SK-N-SH treated with all-trans-retinoic acid at 6 μM for 48 hours (cell line): Measurements from ENCODE around the gene SLC24A4.

ENCODE experiments used
- ATAC-seq: fragments of 200-7000 bp; cut with Tn5 transposase; 3 replicates; pipeline ENCODE4 v1.9.1; 2020; ENCODE audit warnings: mild to moderate bottlenecking, moderate library complexity
- ARNTL ChIP-seq: fragments of 450-650 bp; formaldehyde crosslinking; IDR thresholded peaks from 2 replicates; pipeline ENCODE4 v1.5.0; 2020; ENCODE audit warnings: low read depth, mild to moderate bottlenecking, moderate library complexity, borderline replicate concordance
- BACH2 ChIP-seq: fragments of 250-450 bp; sonication (Bioruptor Pico); IDR thresholded peaks from 2 replicates; pipeline ENCODE4 v1.9.0; 2021; ENCODE audit warnings: mild to moderate bottlenecking, borderline replicate concordance
- CREB5 ChIP-seq: fragments of 250-450 bp; sonication (Bioruptor Pico); IDR thresholded peaks from 2 replicates; pipeline ENCODE4 v1.5.1; 2020; ENCODE audit warnings: low read depth, mild to moderate bottlenecking, moderate library complexity
- CSDC2 ChIP-seq: fragments of 250-450 bp; sonication (Bioruptor Pico); IDR thresholded peaks from 2 replicates; pipeline ENCODE4 v1.5.0; 2020; ENCODE audit warnings: mild to moderate bottlenecking, moderate library complexity
- ESRRG ChIP-seq: fragments of 250-450 bp; sonication (Bioruptor Pico); IDR thresholded peaks from 2 replicates; pipeline ENCODE4 v1.6.1; 2021; ENCODE audit warnings: mild to moderate bottlenecking
- GLIS3 ChIP-seq: fragments of 250-450 bp; sonication (Bioruptor Pico); IDR thresholded peaks from 2 replicates; pipeline ENCODE4 v1.5.0; 2020; ENCODE audit warnings: mild to moderate bottlenecking, moderate library complexity
- ISL1 ChIP-seq: fragments of 250-450 bp; sonication (Bioruptor Pico); IDR thresholded peaks from 2 replicates; pipeline ENCODE4 v2.1.2; 2022; ENCODE audit warnings: mild to moderate bottlenecking, moderate library complexity
- OSR1 ChIP-seq: fragments of 250-450 bp; sonication (Bioruptor Pico); IDR thresholded peaks from 2 replicates; pipeline ENCODE4 v1.8.0; 2022; ENCODE audit warnings: moderate library complexity, mild to moderate bottlenecking, inconsistent platforms
- PPARA ChIP-seq: fragments of 250-450 bp; sonication (Bioruptor Pico); IDR thresholded peaks from 2 replicates; pipeline ENCODE4 v1.5.0; 2020; ENCODE audit warnings: mild to moderate bottlenecking, borderline replicate concordance
- RARB ChIP-seq: fragments of 250-450 bp; sonication (Bioruptor Pico); IDR thresholded peaks from 2 replicates; pipeline ENCODE4 v1.8.0; 2021; ENCODE audit warnings: mild to moderate bottlenecking, moderate library complexity
- SNAI2 ChIP-seq: fragments of 250-450 bp; sonication (Bioruptor Pico); IDR thresholded peaks from 2 replicates; pipeline ENCODE4 v1.5.0; 2020; ENCODE audit warnings: mild to moderate bottlenecking, moderate library complexity
- TCF4 ChIP-seq: fragments of 250-450 bp; sonication (Bioruptor Pico); IDR thresholded peaks from 2 replicates; pipeline ENCODE4 v1.8.0; 2021; ENCODE audit warnings: mild to moderate bottlenecking, moderate library complexity, borderline replicate concordance
- TOX ChIP-seq: fragments of 250-450 bp; sonication (Bioruptor Pico); IDR thresholded peaks from 2 replicates; pipeline ENCODE4 v1.8.0; 2021; ENCODE audit warnings: mild to moderate bottlenecking, moderate library complexity, borderline replicate concordance
- ZC3H10 ChIP-seq: fragments of 250-450 bp; sonication (Bioruptor Pico); IDR thresholded peaks from 2 replicates; pipeline ENCODE4 v1.5.1; 2021; ENCODE audit warnings: mild to moderate bottlenecking, moderate library complexity
- ZFP3 ChIP-seq: fragments of 250-450 bp; sonication (Bioruptor Pico); IDR thresholded peaks from 2 replicates; pipeline ENCODE4 v1.5.0; 2020; ENCODE audit warnings: mild to moderate bottlenecking, moderate library complexity
- ZFP30 ChIP-seq: fragments of 450-650 bp; formaldehyde crosslinking; IDR thresholded peaks from 2 replicates; pipeline ENCODE4 v1.5.0; 2022; ENCODE audit warnings: mild to moderate bottlenecking, moderate library complexity
- ZNF565 ChIP-seq: fragments of 450-650 bp; formaldehyde crosslinking; conservative IDR thresholded peaks from 2 replicates; pipeline ENCODE4 v1.5.0; 2020; ENCODE audit warnings: low read depth, mild to moderate bottlenecking, moderate library complexity
- ZNF70 ChIP-seq: fragments of 450-650 bp; formaldehyde crosslinking; IDR thresholded peaks from 2 replicates; pipeline ENCODE4 v1.5.0; 2020; ENCODE audit warnings: mild to moderate bottlenecking, moderate library complexity
- ZNF8 ChIP-seq: fragments of 450-650 bp; formaldehyde crosslinking; IDR thresholded peaks from 2 replicates; pipeline ENCODE4 v1.5.0; 2020; ENCODE audit warnings: mild to moderate bottlenecking, moderate library complexity
- TF ChIP-seq, protein P1 (sequence below): fragments of 250-450 bp; sonication (Bioruptor Pico); IDR thresholded peaks from 2 replicates; pipeline ENCODE4 v1.8.0; 2020; ENCODE audit warnings: mild to moderate bottlenecking, moderate library complexity, borderline replicate concordance
- TF ChIP-seq, protein P2 (sequence below): fragments of 250-450 bp; sonication (Bioruptor Pico); IDR thresholded peaks from 2 replicates; pipeline ENCODE4 v1.5.1; 2021; ENCODE audit warnings: mild to moderate bottlenecking, moderate library complexity
- TF ChIP-seq, protein P3 (sequence below): fragments of 250-450 bp; sonication (Bioruptor Pico); IDR thresholded peaks from 2 replicates; pipeline ENCODE4 v1.8.0; 2021; ENCODE audit warnings: low read depth, mild to moderate bottlenecking, moderate library complexity, borderline replicate concordance
- TF ChIP-seq, protein P4 (sequence below): fragments of 250-450 bp; sonication (Bioruptor Pico); IDR thresholded peaks from 2 replicates; pipeline ENCODE4 v1.5.0; 2020; ENCODE audit warnings: mild to moderate bottlenecking, moderate library complexity

Gene SLC24A4

DNA sequence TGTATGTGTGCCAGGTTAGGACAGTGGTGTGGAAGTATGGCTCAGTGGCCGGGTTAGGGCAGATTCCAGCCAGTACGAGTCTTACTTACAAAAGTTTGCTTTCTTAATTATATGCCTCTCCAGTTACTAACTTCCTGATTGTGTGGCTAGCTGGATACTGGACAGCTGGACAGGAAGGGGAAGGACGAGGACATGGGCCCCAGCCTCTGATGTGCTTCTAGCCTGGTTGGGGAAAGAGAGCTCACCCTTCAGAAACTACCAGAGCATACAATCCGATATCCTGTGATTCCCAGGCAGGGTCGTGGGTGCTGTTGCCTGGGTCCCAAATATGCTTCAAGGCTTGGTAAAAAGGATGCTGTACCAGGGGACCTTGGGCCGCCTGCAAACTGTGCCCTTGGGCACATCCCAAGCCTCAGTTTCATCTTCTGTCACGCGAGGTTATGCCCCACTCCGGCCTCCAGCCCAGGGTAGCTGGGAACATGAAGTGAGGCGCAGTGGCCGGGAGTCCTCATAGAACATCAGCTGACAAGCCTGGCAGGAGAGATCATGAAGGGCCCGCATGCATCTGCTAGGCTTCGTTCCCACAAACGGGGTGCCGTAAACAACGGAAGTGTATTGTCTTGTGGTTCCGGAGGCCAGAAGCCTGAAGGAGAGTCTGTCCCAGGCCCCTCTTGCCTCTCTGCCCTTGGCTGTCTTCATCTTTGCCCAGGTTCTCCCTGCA is 167.4 kb downstream of the SLC24A4 start:
- TF ChIP-seq CSDC2 (CRISPR knock-in tag) (no peak), ESRRG (CRISPR knock-in tag) (no peak), TOX (CRISPR knock-in tag) (no peak), ZNF565 (CRISPR knock-in tag) (no peak), ZFP30 (CRISPR knock-in tag) (no peak), ZC3H10 (no peak), CREB5 (CRISPR knock-in tag) (no peak), ZFP3 (CRISPR knock-in tag) (no peak), TCF4 (CRISPR knock-in tag) (no peak), ARNTL (no peak), PPARA (no peak), ZNF70 (CRISPR knock-in tag) (no peak), SNAI2 (CRISPR knock-in tag) (no peak), GLIS3 (no peak), ISL1 (CRISPR knock-in tag) (no peak), OSR1 (no peak)
- TF ChIP-seq, protein P1, sequence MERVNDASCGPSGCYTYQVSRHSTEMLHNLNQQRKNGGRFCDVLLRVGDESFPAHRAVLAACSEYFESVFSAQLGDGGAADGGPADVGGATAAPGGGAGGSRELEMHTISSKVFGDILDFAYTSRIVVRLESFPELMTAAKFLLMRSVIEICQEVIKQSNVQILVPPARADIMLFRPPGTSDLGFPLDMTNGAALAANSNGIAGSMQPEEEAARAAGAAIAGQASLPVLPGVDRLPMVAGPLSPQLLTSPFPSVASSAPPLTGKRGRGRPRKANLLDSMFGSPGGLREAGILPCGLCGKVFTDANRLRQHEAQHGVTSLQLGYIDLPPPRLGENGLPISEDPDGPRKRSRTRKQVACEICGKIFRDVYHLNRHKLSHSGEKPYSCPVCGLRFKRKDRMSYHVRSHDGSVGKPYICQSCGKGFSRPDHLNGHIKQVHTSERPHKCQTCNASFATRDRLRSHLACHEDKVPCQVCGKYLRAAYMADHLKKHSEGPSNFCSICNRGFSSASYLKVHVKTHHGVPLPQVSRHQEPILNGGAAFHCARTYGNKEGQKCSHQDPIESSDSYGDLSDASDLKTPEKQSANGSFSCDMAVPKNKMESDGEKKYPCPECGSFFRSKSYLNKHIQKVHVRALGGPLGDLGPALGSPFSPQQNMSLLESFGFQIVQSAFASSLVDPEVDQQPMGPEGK (CRISPR knock-in tag): no peak
- TF ChIP-seq, protein P2, sequence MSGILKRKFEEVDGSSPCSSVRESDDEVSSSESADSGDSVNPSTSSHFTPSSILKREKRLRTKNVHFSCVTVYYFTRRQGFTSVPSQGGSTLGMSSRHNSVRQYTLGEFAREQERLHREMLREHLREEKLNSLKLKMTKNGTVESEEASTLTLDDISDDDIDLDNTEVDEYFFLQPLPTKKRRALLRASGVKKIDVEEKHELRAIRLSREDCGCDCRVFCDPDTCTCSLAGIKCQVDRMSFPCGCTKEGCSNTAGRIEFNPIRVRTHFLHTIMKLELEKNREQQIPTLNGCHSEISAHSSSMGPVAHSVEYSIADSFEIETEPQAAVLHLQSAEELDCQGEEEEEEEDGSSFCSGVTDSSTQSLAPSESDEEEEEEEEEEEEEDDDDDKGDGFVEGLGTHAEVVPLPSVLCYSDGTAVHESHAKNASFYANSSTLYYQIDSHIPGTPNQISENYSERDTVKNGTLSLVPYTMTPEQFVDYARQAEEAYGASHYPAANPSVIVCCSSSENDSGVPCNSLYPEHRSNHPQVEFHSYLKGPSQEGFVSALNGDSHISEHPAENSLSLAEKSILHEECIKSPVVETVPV (CRISPR knock-in tag): no peak
- TF ChIP-seq, protein P3, sequence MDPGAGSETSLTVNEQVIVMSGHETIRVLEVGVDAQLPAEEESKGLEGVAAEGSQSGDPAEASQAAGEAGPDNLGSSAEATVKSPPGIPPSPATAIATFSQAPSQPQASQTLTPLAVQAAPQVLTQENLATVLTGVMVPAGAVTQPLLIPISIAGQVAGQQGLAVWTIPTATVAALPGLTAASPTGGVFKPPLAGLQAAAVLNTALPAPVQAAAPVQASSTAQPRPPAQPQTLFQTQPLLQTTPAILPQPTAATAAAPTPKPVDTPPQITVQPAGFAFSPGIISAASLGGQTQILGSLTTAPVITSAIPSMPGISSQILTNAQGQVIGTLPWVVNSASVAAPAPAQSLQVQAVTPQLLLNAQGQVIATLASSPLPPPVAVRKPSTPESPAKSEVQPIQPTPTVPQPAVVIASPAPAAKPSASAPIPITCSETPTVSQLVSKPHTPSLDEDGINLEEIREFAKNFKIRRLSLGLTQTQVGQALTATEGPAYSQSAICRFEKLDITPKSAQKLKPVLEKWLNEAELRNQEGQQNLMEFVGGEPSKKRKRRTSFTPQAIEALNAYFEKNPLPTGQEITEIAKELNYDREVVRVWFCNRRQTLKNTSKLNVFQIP (CRISPR knock-in tag): no peak
- TF ChIP-seq, all 23 proteins: peak for 0
- ATAC-seq: no peak; the same call in 2 of the 3 replicates

- TF ChIP-seq ESRRG (CRISPR knock-in tag): no peak
- TF ChIP-seq RARB (CRISPR knock-in tag): no peak
- TF ChIP-seq, protein P4, sequence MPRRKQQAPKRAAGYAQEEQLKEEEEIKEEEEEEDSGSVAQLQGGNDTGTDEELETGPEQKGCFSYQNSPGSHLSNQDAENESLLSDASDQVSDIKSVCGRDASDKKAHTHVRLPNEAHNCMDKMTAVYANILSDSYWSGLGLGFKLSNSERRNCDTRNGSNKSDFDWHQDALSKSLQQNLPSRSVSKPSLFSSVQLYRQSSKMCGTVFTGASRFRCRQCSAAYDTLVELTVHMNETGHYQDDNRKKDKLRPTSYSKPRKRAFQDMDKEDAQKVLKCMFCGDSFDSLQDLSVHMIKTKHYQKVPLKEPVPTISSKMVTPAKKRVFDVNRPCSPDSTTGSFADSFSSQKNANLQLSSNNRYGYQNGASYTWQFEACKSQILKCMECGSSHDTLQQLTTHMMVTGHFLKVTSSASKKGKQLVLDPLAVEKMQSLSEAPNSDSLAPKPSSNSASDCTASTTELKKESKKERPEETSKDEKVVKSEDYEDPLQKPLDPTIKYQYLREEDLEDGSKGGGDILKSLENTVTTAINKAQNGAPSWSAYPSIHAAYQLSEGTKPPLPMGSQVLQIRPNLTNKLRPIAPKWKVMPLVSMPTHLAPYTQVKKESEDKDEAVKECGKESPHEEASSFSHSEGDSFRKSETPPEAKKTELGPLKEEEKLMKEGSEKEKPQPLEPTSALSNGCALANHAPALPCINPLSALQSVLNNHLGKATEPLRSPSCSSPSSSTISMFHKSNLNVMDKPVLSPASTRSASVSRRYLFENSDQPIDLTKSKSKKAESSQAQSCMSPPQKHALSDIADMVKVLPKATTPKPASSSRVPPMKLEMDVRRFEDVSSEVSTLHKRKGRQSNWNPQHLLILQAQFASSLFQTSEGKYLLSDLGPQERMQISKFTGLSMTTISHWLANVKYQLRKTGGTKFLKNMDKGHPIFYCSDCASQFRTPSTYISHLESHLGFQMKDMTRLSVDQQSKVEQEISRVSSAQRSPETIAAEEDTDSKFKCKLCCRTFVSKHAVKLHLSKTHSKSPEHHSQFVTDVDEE (CRISPR knock-in tag): no peak
- TF ChIP-seq ZFP3 (CRISPR knock-in tag): no peak
- TF ChIP-seq PPARA: no peak
- no peak for TF ChIP-seq GLIS3
- no peak for TF ChIP-seq CSDC2 (CRISPR knock-in tag)
- TF ChIP-seq, protein P2 (CRISPR knock-in tag): no peak
- TF ChIP-seq BACH2 (CRISPR knock-in tag): no peak
- no peak for TF ChIP-seq ZNF70 (CRISPR knock-in tag)
- TF ChIP-seq, protein P3 (CRISPR knock-in tag): no peak
- TF ChIP-seq OSR1: no peak
- no peak for TF ChIP-seq SNAI2 (CRISPR knock-in tag)
- TF ChIP-seq ISL1 (CRISPR knock-in tag): no peak
- no peak for TF ChIP-seq TCF4 (CRISPR knock-in tag)
- TF ChIP-seq, protein P1 (CRISPR knock-in tag): no peak
- no peak for TF ChIP-seq ZNF8 (CRISPR knock-in tag)
- TF ChIP-seq ZFP30 (CRISPR knock-in tag): no peak
- TF ChIP-seq ZNF565 (CRISPR knock-in tag): no peak
- no peak for ATAC-seq
Measured at GRCh38 chr14:92491782-92492181, 168.8 kb downstream of the SLC24A4 start.
